Measurements from ENCODE around the gene MAPK1.
"Not testable (repeated sequence)": the region's sequence is repeated elsewhere in the genome, so short reads cannot be mapped to it uniquely, and the experiment has no call there.

The MAPK1 gene

DNA sequence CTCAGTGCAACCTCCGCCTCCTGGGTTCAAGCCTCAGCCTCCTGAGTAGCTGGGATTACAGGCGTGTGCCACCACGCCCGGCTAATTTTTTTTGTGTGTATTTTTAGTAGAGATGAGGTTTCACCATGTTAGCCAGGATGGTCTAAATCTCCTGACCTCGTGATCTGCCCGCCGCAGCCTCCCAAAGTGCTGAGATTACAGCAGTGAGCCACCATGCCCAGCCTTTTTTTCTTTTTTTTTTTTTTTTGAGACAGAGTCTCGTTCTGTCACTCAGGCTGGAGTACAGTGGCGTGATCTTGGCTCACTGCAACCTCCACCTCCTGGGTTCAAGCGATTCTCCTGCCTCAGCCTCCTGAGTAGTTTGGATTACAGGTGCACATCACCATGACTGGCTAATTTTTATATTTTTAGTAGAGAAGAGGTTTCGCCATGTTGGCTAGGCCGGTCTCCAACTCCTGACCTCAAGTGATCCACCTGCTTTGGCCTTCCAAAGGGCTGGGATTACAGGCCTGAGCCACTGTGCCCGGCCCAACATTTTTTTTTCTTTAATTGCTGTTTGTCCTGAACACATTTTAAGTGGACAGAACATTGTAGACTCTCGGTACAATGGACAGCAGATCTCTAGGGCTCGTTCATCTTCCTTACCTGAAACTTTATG, 146.1 kb downstream of the MAPK1 start:
- not testable (repeated sequence) for H3K9ac ChIP-seq (ENCODE audit: low read length); H3K9me3 ChIP-seq (ENCODE audit: insufficient read depth, low read length); H2AFZ ChIP-seq (ENCODE audit: low read depth, low read length, severe bottlenecking); H3K27ac ChIP-seq (ENCODE audit: low read depth, low read length); H3F3A ChIP-seq (ENCODE audit: insufficient read depth); H3K27me3 ChIP-seq (ENCODE audit: low read length); H3K79me2 ChIP-seq (ENCODE audit: insufficient read depth, low read length); H3K9me2 ChIP-seq (replicated peaks; ENCODE audit: insufficient read depth, low read length); H3K4me3 ChIP-seq (ENCODE audit: insufficient read depth, low read length, poor library complexity, severe bottlenecking); H3K4me2 ChIP-seq (ENCODE audit: low read depth, low read length, poor library complexity, severe bottlenecking); H4K20me1 ChIP-seq (ENCODE audit: low read depth, low read length); H3K36me3 ChIP-seq (ENCODE audit: low read length)

DNA sequence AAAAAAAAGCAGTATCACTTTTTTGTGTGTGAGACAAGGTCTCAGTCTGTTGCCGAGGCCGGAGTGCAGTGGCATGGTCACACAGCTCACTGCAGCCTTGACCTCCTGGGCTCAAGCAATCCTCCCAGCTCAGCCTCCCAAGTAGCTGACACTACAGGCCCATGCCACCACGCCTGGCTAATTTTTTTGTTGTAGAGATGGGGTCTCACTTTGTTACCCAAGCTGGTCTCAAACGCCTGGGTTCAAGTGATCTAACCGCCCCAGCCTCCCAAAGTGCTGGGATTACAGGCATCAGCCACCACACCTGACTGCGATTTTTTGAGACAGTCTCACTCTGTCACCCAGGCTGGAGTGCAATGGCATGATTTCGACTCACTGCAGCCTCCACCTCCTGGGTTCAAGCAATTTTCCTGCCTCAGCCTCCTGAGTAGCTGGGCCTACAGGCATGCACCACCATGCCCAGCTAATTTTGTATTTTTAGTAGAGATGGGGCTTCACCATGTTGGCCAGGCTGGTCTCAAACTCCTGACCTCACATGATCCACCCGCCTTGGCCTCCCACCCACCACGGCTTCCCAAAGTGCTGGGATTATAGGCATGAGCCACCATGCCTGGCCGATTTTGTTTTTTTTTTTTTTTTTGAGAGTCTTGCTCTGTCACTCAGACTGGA, 147.1 kb downstream of the MAPK1 start:
- H3K36me3 ChIP-seq (ENCODE audit: low read length); H3K4me2 ChIP-seq (ENCODE audit: low read depth, low read length, poor library complexity, severe bottlenecking); H2AFZ ChIP-seq (ENCODE audit: low read depth, low read length, severe bottlenecking); H3F3A ChIP-seq (ENCODE audit: insufficient read depth); H3K9ac ChIP-seq (ENCODE audit: low read length); H4K20me1 ChIP-seq (ENCODE audit: low read depth, low read length); H3K27ac ChIP-seq (ENCODE audit: low read depth, low read length); H3K27me3 ChIP-seq (ENCODE audit: low read length); H3K9me3 ChIP-seq (ENCODE audit: insufficient read depth, low read length); H3K79me2 ChIP-seq (ENCODE audit: insufficient read depth, low read length); H3K9me2 ChIP-seq (replicated peaks; ENCODE audit: insufficient read depth, low read length); H3K4me3 ChIP-seq (ENCODE audit: insufficient read depth, low read length, poor library complexity, severe bottlenecking): not testable (repeated sequence)

DNA sequence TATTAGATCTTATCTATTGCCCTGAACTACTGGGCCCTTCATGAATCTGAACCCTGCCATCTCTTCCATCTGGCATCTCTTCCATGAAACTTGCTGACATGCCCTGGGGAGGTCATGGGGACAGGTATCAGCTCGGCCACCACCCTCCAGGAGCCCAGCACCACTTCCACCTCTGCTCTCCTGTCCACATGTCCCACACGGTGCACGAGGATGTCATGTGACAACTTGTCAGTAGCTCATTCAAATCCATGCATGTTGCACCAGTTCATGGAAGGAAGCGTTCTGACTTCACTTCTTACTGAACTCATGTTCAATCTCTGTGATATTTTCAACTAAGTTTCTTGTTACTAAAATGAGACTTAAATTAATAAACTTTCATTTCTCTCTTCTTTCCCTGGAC, 148.4 kb downstream of the MAPK1 start:
- H3K79me2 ChIP-seq (ENCODE audit: insufficient read depth, low read length): no peaks in the 10 kb centered on the region
- no peaks in the 10 kb centered on the region for H3K9me3 ChIP-seq (ENCODE audit: insufficient read depth, low read length)
- no peak overlapping the region for H3K9ac ChIP-seq (ENCODE audit: low read length)
- no peaks in the 10 kb centered on the region for H4K20me1 ChIP-seq (ENCODE audit: low read depth, low read length)
- TF ChIP-seq, protein P1, sequence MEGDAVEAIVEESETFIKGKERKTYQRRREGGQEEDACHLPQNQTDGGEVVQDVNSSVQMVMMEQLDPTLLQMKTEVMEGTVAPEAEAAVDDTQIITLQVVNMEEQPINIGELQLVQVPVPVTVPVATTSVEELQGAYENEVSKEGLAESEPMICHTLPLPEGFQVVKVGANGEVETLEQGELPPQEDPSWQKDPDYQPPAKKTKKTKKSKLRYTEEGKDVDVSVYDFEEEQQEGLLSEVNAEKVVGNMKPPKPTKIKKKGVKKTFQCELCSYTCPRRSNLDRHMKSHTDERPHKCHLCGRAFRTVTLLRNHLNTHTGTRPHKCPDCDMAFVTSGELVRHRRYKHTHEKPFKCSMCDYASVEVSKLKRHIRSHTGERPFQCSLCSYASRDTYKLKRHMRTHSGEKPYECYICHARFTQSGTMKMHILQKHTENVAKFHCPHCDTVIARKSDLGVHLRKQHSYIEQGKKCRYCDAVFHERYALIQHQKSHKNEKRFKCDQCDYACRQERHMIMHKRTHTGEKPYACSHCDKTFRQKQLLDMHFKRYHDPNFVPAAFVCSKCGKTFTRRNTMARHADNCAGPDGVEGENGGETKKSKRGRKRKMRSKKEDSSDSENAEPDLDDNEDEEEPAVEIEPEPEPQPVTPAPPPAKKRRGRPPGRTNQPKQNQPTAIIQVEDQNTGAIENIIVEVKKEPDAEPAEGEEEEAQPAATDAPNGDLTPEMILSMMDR (IDR thresholded peaks at IDR 0.05; ENCODE audit: insufficient read depth, low read length, poor library complexity, severe bottlenecking): no peak
- TF ChIP-seq EZH2phosphoT487 (conservative IDR thresholded peaks at IDR 0.05; ENCODE audit: low read length): no peak
- H2AFZ ChIP-seq (ENCODE audit: low read depth, low read length, severe bottlenecking): no peak overlapping the region
- H3K27ac ChIP-seq (ENCODE audit: low read depth, low read length): no peak overlapping the region
- H3F3A ChIP-seq (ENCODE audit: insufficient read depth): no peaks in the 10 kb centered on the region
- no peak overlapping the region for H3K4me2 ChIP-seq (ENCODE audit: low read depth, low read length, poor library complexity, severe bottlenecking)
- H3K9me2 ChIP-seq (replicated peaks; ENCODE audit: insufficient read depth, low read length): no peaks in the 10 kb centered on the region
- no peaks in the 10 kb centered on the region for H3K27me3 ChIP-seq (ENCODE audit: low read length)
- no peak overlapping the region for H3K4me3 ChIP-seq (ENCODE audit: insufficient read depth, low read length, poor library complexity, severe bottlenecking)
- no peaks in the 10 kb centered on the region for H3K36me3 ChIP-seq (ENCODE audit: low read length)

DNA sequence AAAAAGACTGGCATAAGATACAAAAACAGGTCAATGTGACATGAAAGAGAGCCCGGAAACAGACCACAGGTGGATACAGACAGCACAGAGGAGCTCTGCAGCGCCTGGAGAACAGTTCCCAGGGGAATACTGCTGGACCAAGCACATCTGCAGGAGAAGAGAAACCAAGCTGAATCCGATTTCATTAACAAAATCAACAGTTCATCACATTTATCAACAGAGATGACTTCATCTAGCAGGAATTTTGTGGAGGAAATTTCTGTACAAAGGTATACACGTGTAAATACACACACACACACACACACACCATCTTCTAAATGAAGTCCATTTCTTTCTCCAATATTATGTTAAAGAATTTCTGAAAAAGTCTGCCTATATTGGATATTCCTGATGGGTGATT, 148.9 kb downstream of the MAPK1 start:
- Histone ChIP-seq H2AFZ (ENCODE audit: low read depth, low read length, severe bottlenecking) (no peak overlapping the region), H3F3A (ENCODE audit: insufficient read depth) (no peaks in the 10 kb centered on the region), H3K27me3 (ENCODE audit: low read length) (no peaks in the 10 kb centered on the region), H3K79me2 (ENCODE audit: insufficient read depth, low read length) (no peaks in the 10 kb centered on the region), H3K36me3 (ENCODE audit: low read length) (no peaks in the 10 kb centered on the region), H4K20me1 (ENCODE audit: low read depth, low read length) (no peaks in the 10 kb centered on the region), H3K27ac (ENCODE audit: low read depth, low read length) (no peak overlapping the region), H3K9me2 (replicated peaks; ENCODE audit: insufficient read depth, low read length) (no peaks in the 10 kb centered on the region), H3K4me3 (ENCODE audit: insufficient read depth, low read length, poor library complexity, severe bottlenecking) (no peak overlapping the region), H3K9ac (ENCODE audit: low read length) (no peak overlapping the region), H3K9me3 (ENCODE audit: insufficient read depth, low read length) (no peaks in the 10 kb centered on the region), H3K4me2 (ENCODE audit: low read depth, low read length, poor library complexity, severe bottlenecking) (no peak overlapping the region)
- TF ChIP-seq EZH2phosphoT487 (conservative IDR thresholded peaks at IDR 0.05; ENCODE audit: low read length): no peak
- TF ChIP-seq, protein P1 (IDR thresholded peaks at IDR 0.05; ENCODE audit: insufficient read depth, low read length, poor library complexity, severe bottlenecking): no peak

DNA sequence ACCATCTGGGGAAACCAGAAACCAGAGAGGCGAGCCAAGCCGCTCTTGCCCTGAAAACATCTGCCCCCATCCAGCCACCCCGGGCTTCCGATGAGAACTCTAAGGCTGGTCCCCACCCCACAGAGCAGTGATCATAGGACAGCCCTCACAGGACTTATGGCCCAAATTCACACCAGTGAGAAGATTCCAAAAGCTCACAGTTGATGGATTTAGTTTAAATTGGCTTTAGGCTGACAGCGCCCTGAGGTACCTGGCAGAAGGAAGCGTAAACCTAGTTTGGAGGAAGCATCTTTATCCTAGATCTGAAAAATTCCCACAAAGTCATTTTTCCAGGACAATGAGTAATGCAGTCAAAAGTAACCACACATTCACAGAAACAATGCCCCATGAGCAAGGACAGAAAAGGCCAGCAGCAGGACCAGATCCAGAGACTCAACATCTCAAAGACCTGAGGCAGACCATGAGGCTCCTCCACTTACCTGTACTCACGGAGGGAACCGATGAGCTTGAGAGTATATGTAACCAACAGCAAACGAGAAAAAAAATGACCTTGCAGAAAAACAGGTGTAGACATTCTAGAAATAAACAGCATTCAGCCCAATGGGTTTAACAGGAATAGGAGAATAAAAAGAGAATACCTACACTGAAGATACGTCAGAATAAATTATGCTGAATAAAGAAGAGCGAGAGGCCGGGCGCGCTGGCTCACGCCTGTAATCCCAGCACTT, 150.9 kb downstream of the MAPK1 start:
- not testable (repeated sequence) for H3F3A ChIP-seq (ENCODE audit: insufficient read depth); H3K79me2 ChIP-seq (ENCODE audit: insufficient read depth, low read length); H2AFZ ChIP-seq (ENCODE audit: low read depth, low read length, severe bottlenecking); H3K27ac ChIP-seq (ENCODE audit: low read depth, low read length); H3K9ac ChIP-seq (ENCODE audit: low read length); H3K27me3 ChIP-seq (ENCODE audit: low read length); H3K4me3 ChIP-seq (ENCODE audit: insufficient read depth, low read length, poor library complexity, severe bottlenecking); H3K9me2 ChIP-seq (replicated peaks; ENCODE audit: insufficient read depth, low read length); H3K4me2 ChIP-seq (ENCODE audit: low read depth, low read length, poor library complexity, severe bottlenecking); H3K9me3 ChIP-seq (ENCODE audit: insufficient read depth, low read length); H3K36me3 ChIP-seq (ENCODE audit: low read length); H4K20me1 ChIP-seq (ENCODE audit: low read depth, low read length)
